GM19239 (cell line): ENCODE data around the gene PIEZO1.
"Not testable (repeated sequence)": the region's sequence is repeated elsewhere in the genome, so short reads cannot be mapped to it uniquely, and the experiment has no call there.

Source experiments
- DNase-seq: peaks from one replicate; pipeline ENCODE4 v3.0.0; 2011; ENCODE audit warnings: low spot score; ENCODE audit not compliant: insufficient read length
- FAIRE-seq: peaks from 2 replicates; lab custom pipeline; 2011; peaks lifted over from hg19 to GRCh38; lab: Jason Lieb, UNC

The PIEZO1 gene

DNA sequence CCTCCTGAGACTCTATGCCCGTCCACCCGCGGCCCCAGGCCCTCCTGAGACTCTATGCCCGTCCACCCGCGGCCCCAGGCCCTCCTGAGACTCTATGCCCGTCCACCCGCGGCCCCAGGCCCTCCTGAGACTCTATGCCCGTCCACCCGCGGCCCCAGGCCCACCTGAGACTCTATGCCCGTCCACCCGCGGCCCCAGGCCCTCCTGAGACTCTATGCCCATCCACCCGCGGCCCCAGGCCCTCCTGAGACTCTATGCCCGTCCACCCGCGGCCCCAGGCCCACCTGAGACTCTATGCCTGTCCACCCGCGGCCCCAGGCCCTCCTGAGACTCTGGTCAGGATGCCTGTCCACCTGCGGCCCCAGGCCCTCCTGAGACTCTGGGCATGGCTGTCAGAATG is 13.2 kb downstream of the PIEZO1 start:
- not testable (repeated sequence) for FAIRE-seq, DNase-seq

DNA sequence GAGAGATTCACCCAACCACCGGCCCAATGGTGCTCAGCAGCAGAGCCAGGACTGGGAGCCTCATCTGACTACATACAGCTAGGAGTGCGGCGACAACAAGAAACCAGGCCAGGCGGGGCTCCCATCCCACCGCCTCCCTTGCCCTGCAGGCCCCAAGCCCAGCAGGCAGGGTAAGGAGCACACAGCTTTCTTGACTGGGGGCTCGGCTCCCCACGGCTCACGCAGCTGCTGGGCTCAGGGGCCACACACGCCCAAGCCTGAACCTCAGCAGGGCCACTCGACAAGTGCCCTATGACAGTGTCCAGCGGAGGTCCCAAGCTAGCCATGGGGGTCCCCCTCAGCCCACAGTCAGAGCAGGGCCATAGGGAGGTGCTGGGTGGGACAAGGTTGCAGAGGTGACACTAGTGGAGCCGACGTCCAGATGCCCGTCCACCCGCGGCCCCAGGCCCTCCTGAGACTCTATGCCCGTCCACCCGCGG is 13.7 kb downstream of the PIEZO1 start:
- no peak for DNase-seq
- no peak for FAIRE-seq

DNA sequence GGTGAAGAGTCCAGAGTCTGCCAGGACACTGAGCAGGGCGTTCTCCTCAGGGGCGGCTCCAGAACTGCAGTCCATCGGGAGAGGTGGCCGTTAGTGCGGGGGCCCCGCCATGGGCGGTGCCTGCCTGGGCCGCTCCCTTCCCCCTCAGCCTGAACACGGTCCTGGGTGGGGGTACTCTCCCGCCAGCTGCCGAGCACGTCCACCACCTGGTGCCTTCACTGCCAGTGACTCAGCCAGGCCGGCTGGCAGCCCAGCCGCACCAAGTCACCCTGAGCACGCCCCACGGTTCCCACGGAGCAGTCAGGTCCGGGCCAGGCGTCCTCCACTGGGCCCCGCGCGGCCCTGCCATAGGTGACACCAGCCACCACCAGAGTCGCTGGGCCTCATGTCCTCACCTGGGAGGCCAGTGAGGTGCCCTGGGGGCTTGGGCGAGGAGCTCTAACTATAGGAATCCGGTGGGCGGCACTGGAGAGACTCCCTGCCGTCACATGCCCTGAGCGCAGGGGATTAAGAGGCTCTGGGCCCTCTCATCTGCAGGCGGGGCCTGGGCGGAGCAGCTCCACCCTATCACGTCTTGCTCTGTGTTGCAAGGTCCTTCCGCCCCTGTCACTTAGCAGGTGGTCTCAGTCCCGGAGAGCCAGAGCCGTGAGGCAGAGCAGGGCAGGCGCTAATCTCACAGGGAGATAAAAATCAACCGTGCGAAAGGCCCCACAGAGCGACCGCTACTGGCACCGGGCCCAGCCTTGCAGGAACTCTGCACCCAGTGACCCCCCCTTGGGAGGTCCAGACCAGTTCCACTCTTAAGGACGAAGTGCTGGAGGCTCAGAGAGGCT is 14.3 kb downstream of the PIEZO1 start:
- DNase-seq (no peak), FAIRE-seq (peak; percentile 64)

DNA sequence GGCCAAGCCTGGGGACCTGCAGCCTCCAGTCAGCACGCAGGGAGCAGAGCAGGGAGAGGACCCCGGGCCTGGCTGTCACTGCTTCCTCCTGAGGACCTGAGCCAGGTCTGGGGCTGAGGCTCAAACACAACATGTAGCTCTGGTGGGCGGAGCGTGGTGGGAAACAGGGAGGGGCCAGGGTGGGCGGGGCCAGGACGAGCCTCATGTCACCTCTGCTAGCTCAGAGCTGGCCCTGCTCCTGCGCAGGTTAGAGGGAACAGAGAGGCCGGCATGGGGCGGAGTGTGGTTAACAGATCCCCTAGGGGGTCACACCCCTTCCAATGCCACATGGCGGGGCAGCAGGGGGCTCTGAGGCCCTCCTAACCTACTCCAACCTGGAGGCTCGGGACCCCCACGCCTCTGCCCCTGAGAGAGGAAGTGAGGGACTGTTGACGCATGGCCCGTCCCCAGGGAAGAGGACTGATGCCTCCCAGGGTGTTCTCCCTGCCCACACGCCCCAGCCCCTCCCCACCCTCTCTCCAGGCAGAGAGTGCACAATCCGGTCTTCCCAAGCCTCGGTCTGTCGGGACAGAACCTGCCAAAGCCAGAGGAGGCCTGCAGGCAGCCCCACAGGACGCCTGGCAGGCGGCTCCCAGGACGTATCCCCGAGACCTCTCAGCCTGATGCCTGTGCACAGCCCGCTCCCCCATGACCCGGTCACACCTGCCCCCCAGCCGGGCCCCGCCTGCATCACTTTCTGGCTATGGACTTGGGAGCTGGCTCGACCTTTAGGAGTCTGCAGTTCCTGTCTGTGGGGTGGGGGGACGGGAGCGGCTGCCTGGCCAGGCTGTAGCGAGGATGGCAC is 15.2 kb downstream of the PIEZO1 start:
- FAIRE-seq (no peak), DNase-seq (peak; percentile 89)

GRCh38 chr16:88768071-88768783 is 16.8 kb downstream of the PIEZO1 start:
- DNase-seq (no peak), FAIRE-seq (no peak)

DNA sequence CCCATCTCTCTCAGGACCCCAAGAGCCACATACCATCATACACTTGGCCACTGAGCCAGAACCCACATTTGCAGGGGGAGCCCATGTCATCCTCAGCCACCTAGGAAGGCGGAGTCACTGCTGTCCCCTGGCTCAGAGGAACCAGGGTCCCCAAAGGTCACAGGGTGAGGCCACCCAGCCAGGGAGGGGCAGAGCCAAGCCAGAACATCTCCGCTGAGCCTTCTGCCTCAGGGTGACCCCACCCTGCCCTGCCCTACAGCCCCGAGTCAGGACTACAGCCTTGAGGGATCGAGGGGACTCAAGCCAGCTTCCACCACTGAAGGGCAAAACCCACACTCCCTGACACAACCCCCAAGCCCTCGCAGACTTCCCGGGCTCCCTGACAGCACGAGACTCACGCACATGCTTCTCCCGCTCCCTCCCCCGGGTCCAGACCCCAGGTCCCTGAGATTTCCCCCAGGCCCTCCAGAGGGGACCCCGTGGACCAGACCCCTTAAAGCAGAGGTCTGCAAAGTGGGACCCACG is 17.4 kb downstream of the PIEZO1 start:
- no peak for DNase-seq
- FAIRE-seq = no peak

GRCh38 chr16:88766975-88767374 is 18.0 kb downstream of the PIEZO1 start:
- no peak for FAIRE-seq
- DNase-seq = no peak

DNA sequence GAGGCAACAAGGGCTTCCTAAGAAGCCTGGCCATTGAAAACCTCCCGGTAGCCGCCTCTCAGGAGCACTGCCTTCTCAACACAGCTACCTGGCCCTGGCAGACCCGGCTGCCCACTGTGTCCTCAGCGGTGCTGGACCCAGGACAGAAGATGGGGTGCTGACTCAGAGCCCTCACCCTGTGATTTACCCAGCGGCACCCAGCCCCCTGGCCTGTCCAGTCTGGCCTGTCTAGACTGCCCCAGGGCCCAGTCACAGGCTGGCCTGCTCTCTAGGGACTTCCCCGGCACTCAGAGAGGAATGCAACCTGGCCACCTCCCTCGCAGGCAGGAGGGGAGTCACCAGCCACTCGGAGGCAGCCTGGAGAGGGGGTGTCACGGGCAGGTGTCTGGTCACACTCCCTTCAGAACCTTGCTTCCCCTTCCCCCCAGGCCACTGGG is 20.1 kb downstream of the PIEZO1 start:
- FAIRE-seq (no peak), DNase-seq (no peak)

GRCh38 chr16:88764080-88764479 is 20.9 kb downstream of the PIEZO1 start:
- DNase-seq (no peak), FAIRE-seq (no peak)

GRCh38 chr16:88763502-88764053 is 21.4 kb downstream of the PIEZO1 start:
- DNase-seq (no peak), FAIRE-seq (no peak)

- DNase-seq = no peak
- FAIRE-seq = no peak
Measured at GRCh38 chr16:88762941-88763340, 22.1 kb downstream of the PIEZO1 start.

GRCh38 chr16:88762258-88762870 is 22.7 kb downstream of the PIEZO1 start:
- DNase-seq (no peak), FAIRE-seq (no peak)

DNA sequence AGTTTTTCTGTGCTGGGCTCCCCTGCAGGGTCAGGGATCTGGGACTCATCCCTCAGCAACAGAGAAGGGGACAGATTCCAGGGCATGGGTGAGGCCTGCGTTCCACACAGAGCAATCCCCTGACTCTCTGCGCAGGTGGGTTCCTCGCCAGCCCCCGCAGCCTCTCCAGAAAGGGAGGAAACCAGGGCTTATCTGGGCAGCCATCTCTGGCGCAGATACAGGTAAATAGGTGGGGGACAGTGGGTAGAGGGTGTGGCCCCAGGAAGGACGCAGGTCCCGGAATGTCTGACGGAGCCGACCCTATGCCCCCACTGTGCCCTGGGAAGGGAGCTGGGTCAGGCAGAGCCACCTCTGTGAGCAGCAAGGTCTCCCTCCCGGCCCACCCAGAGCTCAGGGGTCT is 23.2 kb downstream of the PIEZO1 start:
- DNase-seq (no peak), FAIRE-seq (no peak)

DNA sequence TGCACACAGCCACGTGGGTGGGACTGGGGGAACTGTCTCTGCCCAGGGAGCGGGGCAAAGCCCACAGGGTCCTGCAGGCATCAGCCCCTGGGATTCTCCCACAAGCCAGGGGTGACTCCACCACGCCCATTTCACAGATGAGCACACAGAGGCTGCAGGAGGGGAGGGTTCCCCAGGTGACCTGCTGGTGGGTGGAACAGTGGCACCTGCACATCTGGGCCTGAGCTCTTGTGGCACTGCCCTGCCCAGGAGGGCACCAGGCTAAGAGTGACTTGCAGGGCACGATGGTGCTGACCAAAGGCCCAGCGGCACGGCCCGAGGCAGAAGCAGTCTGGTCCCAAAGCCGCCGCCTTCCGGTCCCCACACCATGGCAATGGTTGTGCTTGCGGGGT is 23.9 kb downstream of the PIEZO1 start:
- FAIRE-seq (no peak), DNase-seq (no peak)

DNA sequence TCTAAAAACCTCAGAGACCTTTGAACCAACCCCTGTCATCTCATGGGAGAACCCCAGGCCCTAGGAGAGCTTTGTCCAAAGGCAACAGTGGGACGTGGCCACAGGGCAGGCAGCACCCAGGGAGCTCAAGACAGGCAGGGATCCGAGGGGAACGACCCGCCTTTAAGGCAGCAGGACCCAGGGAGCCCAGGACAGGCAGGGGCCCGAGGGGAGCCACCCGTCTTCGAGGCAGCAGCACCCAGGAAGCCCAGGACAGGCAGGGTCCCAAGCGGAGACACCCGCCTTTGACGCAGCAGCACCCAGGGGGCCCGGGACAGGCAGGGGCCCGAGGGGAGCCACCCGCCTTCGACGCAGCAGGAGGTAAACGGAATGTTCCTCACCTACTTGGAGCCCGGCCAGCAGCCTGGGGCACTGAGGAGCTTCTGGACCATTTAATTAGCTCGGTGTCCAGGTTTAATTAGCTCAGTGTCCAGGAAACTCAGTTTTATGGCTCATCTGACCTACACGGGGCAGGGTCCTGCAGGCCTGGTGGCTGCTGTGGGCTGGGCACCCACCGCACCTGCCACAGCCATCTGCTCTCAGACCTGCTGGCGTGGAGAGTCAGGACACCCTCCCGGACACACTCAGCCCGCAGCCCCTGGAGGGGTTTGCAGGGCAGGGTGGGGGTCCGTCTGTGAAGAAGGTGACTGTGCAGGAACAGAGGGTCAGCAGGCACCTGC is 24.4 kb downstream of the PIEZO1 start:
- FAIRE-seq = no peak
- DNase-seq = no peak

GRCh38 chr16:88759976-88760350 is 25.1 kb downstream of the PIEZO1 start:
- no peak for DNase-seq
- FAIRE-seq = no peak

GRCh38 chr16:88759245-88759975 is 25.6 kb downstream of the PIEZO1 start:
- FAIRE-seq (no peak), DNase-seq (no peak)

DNA sequence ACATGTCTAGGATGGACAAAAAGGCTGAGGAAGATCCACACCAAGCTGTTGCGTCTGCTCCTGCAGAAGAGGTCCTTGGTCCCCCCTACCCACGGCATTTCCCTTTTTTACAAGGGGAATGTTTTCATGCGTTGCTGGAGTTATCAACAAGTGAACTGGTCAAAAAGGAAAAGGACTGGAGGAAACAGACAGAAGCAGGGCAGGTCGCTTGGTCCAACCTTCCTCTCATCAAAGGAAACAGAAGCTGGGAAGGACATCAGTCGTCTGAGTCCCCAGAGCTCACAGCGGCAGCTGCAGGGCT is 26.1 kb downstream of the PIEZO1 start:
- DNase-seq (no peak), FAIRE-seq (no peak)
